Measurements from ENCODE around the gene SLC44A4.
"Not testable (repeated sequence)": the region's sequence is repeated elsewhere in the genome, so short reads cannot be mapped to it uniquely, and the experiment has no call there.

SLC44A4 gene

DNA sequence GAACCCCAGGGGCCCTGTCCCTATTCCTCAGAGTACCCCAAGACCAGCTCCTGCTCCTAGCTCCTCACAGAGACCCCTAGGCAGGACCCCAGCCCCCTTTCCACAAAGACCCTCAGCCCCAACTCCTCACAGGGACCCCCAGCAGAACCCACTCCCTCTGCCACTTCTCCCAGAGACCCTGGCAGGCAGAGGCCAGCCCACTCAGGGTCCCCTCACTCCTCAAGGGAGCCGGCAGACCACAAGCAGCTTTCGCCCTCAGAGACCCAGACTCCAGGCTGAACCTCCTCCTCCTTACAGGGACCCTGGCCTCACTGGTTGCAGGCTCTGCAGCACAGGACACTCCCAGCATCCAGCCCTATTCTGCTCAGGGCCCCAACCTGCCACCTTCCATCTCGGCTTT is 575 bp downstream of the SLC44A4 start:
- DNase-seq = no peak

DNA sequence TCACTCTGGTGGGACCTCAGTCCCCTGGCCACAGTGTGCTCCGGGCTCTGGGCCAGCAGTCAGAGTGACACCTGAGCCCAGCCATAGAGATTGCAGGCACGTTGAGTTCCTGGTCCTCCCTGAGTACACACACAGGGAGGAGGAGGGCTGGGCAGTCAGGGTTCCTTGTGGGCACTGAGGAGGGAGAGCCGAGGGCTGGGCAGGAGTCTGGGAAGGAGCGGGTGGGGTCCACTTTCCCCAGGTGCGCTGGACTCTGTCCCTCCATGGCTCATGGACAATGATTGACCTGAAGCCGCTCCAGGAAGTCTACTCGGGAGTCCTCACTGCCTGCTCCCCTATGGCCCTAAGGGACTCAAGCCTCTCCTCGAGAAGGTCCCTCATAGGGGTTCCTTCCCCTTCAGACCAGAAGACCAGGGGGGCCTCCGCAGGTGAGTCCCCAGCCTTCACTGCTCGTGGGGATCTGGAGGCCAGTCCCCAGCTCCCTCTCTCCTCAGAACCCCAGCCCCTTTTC is 1.1 kb downstream of the SLC44A4 start:
- DNase-seq = no peak

DNA sequence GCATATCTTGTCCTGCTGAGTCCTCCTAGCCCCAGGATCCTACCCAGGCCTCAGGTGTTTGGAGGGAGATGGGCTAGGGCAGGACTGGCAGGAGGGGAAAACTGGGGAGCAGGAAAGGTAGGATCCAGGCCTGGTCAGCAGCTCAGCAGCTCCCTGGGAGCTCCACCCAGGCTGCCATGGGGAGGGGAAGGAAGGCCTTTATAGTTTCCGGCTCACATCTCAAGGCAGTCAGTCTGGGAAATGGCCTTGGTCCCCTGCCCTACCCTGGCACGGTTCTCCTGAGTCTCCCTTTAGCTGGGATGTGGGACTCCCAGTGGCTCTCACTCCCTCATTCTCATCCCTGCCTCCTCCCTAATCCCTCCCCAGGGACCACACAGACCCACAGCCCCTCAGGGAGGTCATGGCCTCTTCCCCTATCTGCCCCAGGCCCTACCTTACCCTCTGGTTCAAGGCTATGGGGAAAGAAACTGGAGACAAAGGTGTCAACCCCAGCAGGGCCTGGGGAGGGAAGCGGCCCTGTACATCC is 1.6 kb downstream of the SLC44A4 start:
- no peak for DNase-seq

DNA sequence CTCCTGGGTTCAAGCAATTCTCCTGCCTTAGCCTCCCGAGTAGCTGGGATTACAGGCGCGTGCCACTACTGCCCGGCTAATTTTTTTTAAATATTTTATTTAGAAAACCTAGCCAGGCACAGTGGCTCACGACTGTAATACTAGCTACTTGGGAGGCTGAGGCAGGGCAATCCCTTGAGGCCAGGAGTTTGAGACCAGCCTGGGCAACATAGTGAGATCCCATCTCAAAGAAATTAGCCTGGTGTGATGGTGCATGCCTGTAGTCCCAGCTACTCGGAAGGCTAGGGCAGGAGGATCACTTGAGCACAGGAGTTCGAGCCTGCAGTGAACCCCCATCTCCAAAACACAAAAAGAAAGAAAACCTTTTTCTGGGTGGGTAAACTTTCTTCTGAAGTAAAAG is 2.4 kb downstream of the SLC44A4 start:
- DNase-seq = no peak

DNA sequence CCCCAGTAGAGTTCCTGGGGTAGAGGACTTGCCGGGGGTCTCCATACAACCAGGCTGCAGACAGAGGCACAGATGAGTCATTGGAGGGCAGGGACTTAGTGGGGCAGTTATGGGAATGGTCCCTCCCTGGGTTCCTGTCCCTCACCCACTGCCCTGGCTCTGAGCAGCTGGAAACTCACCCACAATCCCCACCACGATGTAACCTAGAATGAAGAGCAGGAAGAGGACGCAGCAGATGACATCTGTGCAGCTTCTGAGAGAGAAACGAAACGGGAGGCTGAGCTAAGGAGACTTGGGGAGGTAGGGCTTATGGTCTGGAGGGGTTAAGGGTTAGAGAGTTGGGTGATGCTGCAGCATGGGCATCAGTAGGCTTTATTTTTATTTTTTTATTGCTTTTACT is 2.9 kb downstream of the SLC44A4 start:
- no peak for DNase-seq

DNA sequence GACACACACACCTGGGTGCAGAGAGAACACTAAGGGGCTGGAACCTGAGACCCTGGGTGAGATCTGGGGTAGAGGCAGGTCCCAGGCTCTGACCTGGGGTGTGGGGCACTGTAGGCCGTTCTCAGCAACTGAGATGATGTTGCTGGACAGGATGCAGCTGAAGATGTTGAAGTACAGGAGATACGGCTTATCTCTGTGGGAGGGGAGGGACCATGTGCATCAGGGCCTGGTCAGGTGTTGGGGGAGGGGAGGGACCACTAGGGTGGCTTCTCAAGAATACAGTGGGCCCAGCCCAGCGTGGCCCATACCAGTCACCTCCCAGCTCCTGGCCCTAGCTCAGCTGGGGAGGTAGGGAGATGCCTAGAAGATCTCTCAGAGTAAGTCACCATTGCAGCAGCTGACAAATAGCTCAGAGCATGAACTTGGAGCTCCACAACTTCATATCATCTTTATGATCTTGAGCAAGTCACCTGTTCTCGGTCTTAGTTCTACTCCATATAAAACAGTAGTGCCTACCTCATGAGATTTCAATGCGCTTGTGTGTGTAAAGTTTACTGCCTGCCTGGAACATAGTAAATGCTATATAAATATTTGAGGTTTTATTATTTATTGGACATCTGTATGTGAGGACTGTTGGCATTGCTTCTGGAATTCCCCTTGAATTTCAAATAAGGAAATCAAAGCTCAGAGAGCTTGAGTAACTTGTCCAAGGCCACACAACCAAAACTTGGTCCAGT is 3.8 kb downstream of the SLC44A4 start:
- no peak for DNase-seq

DNA sequence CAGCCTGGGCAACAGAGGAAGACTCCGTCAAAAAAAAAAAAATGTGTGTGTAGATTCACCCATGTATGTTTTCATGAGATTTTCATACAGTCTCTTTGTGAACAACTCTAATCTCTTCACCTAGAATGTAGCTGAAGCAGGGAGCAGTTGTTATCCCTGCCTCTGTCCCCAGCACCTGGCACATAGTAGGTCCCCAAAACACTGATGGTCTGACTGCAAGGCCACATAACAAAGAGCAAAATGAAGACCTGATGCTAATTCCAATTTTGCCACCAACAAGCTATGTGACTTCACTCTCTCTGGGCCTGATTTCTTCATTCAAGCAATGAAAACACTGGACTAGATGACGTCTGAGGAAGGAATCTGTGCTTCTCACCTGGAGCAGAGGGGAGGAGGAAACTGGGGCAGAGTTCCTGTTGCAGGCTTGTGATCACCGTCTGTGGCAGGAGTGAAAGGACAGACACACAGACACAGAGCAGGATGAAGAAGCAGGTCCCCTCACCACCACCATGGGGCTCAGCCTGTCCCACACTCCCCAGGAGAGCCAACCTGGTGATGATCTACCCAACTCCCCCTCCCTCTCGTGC is 4.6 kb downstream of the SLC44A4 start:
- DNase-seq = no peak

DNA sequence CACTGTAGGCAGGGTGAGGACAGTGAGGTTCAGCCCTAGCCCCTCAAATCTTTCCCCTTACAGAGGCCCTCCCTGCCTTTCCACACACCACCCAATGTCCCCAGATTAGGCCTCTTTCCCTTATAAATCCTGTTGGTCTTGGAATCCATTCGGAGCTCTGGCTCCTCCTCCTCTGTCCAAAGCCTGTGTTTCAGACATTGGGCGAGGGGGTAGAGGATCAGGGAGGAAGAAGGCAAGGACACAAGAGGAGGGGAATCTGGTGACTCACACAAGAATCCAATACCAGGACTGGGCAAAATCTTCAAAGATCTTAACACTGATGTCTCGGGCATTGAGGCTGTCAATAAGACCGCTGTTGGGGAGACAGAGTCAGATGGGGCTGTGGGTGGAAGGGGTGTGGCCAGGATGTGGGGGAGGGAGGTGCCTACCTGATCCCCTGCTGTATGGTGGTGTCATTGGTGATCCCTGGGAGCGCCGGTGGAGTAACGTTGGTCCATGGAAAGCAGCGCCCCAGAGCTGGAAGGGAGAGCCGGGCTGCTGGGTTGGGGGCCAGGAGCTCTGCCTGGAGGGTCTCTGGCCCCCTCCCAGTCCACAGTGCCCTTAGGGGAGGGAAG is 7.6 kb downstream of the SLC44A4 start:
- no peak for DNase-seq

DNA sequence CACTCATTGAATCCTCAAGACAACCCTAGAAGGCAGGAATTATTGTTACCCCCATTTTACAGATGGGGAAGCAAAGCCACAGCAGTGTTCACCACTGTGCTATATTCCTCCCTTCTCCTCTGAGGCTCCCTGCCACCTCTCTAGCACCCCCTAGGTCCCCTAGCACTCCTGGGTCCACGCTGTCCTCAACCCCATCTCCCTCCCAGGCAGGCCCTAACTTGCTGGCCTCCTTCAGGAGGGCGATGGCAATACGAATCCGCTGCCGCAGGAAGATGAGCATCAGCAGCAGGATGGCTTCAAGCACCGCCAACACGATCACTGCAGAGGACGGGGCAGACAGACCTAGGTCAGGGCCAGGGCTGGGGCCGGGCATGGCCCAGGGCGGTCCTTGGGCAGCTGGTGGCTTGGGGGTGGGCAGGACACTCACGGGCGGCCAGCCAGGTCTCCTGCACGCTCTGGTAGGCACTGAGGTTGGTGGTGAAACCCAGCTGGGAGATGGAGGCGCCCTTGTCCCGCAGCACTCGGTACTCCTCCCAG is 8.3 kb downstream of the SLC44A4 start:
- no peak for DNase-seq

DNA sequence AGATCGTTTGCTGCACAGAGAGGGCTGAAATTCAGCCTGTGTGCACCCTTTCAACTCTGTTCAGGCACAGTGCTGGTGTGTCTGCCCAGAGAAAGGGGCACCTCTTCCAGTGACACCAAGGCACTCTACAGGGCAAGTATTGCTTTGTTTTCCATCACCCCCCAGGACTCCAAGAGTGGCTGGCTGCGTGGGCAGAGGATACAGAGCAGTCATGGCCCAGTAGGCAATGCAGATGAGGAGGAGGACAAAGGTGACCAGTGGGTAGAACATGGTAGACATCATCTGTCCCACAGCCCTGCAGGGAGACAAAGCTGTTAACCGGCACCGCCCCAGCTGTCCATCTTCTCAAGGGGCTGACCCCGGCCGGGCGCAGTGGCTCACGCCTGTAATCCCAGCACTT is 9.5 kb downstream of the SLC44A4 start:
- no peak for DNase-seq

DNA sequence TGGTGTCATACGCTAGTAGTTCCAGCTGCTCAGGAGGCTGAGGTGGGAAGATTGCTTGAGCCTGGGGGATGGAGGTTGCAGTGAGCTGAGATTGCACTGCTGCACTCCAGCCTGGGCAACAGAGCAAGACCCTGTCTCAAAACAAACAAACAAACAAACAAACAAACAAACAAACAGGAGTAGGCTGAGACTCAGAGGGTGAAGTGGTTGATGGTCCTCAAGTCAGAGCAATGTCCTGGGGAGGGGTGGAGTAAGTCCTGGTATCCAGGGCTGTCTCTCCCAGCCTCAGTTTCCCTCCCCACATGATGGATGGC is 10.2 kb downstream of the SLC44A4 start:
- not testable (repeated sequence) for DNase-seq

DNA sequence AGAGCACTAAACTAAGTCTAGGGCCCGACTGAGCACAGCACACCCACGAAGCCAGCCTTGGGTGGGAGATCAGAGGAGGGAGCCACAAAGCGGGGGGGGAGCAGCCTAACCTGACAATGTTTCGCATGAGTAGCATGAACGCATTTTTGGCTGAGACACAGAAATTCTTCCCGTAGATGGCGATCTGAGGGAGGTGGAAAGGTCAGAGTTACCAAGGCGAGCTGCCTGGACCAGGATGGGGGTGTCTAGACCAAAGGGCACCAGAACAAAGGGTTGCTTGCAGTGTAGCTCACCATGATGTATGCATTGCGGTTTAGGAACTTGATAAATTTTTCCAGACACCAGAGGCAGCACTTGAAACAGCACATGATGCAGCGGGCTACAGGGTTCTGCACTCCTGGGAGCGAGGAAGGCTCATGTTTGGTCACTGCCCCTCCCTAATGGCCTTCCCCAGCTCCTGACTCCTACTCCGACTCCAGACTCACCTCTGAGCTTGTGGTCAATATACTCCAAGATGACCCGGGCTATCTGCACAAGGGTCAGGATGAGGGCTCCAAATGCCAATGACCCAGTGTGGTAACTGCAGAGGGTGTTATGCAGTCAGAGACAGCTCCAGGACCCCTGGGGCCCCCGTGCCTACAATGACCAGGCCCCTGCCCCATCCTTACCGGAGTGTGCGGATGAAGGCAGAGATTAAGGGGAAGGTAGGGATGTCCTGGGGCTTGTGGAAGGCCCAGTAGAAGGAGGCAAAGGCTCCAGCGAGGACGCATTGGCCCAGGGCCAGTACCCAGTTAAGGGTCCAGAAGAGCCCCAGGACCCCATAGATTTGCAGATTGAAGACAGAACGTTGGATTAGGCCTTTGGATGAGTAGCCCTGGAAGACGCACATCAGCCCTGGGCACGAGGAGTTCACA is 13.3 kb downstream of the SLC44A4 start:
- no peak for DNase-seq

DNA sequence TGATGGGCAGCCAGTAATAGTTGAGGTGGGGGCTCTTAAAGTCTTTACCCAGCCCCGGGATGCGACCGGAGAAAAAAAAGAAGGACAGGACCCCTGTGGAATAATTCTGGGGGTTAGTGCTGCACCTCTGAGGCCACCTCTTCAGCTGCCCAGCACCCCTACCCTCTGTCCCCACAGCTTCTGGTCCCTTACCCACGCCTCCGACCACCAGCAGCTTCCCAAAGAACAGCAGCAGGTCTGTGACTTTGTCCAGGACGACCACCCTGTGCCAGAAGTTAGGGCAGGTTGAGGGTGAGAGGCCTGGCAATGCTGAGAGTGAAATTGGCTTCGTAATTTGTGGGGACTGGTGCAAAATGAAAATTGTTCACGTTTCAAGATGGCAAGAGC is 14.0 kb downstream of the SLC44A4 start:
- no peak for DNase-seq

DNA sequence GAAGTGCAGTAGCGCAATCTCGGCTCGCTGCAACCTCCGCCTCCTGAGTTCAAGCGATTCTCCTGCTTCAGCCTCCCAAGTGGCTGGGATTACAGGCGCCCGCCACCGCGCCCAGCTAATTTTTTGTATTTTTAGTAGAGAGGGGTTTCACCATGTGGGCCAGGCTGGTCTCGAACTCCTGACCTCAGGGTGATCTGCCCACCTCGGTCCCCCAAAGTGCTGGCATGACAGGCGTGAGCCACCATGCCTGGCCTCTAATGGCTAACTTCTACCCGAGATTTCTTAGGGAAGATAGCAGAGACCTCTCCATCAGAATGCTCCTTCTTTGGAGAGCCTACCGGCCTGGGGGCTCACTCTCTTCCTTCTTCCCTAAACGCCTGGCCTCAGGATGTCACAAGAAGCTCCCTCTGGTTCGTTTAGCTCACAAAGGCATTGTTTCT is 14.7 kb downstream of the SLC44A4 start:
- not testable (repeated sequence) for DNase-seq

DNA sequence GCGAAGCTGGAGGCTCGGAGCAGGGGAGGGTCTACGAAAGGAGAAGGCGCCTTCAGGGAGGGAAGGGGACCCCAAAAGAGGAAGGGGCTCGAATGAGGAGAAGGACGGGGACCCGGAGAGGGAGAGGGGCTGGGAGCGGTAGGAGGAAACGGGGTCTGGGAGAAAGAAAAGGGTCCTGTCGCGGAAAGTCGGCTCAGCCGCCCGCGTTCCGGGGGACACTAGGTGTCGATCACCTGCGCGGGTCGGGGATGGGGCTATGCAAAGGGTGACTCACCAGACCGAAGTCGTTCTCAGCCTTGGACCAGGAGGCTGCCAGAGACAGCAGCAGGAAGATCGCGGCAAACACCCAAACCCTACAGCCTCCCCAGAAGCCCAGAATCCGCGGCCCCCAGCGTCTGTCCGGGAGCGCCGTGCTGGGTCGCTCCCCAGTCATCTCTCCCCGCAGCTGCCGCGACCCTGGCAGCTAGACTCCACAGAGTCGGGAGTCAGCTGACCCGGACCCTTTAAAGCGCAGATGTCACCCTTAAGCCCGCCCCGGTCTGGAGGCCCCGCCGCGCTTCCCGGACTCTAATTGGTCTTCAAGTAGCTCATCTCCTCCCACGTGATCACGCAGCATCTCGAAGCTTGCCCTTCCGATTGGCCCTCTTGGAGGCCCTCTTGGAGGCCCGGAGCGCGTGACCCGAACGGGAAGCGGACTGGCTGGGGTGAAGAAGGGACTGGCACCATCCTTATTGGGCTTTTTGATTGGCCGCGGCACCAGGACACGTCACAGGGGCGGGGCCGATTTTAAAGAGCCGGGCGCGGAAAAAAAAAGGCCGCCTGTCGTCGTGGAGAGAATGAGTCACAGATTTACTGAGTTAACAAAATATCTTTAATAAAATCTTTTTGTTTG is 16.2 kb downstream of the SLC44A4 start, which contains the start of gene NEU1:
NEU1 (minus strand) TSS at position 478 of the 892 bp plus-strand sequence; CDS start at position 433, 45 bp downstream.
- DNase-seq = peak; percentile 98

DNA sequence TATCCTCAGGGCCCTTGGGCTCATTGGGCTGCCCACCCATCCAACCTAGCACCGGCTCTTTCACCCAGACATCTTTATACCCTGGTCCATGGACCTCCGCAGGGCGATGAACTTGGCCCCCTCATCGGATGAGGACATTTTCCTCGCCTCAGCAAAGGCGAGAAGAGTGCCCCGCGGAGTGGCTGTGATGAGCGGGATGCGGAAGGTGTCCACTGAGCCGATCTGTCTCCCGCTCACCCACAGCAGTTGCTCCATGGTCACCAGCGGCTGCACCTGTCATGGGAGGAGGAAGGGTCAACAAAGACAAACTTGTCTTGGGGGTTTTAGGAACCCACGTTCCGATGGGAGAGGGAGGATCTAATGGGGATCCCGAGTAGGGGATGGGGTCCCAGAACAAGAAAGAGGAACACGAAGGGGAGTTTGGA is 16.9 kb downstream of the SLC44A4 start:
- DNase-seq = no peak

DNA sequence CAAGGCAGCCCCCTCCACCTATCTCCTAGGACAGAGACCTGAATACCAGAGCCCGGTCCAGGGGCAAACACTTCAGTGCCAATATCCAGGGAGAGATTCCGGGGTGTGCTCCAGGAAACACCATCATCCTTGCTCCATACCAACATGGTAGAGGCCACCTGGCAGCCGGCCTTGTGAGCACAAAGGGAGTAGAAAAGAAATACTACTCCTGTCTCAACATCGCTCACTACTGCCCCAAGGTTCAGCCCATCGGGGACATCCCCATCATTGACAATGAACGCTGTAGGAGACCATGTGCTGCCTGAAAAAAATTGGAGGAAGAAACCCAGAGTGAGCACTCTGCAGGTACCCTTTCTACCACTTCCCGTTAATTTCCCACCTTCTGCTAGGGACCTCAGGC is 17.6 kb downstream of the SLC44A4 start:
- no peak for DNase-seq

DNA sequence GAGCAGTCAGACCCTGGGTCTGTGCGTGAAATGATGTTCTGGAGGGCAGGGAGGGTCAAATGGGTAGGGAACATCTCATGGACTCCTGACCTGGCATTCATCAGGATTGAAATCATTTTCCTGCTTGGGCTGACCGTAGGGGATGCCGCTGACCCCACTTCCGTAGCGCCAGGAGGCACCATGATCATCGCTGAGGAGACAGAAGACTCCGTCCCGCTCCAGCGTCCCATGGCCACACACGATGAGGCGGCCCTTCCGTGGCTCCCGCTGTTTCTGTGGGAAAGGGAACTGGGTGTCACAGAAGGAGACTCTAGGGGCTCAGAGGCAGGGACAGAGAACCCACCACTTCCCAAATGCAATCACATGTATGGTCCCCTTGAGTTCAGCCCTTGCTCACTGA is 18.4 kb downstream of the SLC44A4 start:
- DNase-seq = no peak

DNA sequence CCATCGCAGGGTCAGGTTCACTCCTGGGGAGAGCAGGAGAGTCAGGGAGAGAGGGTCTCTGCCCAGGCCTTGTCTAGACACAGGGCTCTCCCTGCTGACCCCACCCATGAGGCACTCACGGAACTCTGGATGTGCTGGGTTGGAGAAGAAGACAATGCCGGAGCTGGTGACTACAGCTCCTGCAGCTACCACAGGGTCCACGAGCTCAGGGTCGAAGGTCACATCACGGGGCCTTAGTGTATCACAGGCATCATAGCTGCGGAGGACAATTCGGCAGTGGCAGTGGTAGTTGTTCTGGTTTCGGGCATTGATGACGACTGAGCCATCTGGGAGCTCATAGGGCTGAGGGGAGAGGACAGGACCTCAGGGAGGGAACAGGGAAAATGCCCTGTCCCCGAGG is 18.9 kb downstream of the SLC44A4 start:
- no peak for DNase-seq

DNA sequence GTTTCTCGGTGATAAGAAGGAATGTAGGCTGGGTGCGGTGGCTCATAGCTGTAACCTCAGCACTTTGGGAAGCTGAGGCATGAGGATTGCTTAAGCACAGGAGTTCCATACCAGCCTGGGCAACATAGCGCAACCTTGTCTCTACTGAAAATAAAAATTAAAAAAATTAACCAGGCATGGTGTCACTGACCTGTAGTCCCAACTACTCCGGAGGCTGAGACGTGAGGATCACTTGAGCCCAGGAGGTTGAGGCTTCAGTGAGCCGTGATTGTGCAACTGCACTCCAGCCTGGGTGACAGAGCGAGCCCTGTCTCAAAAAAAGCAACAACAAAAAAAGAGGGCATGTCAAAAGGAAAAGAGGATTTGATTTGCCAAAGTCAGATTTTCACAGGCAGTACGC is 20.1 kb downstream of the SLC44A4 start:
- no peak for DNase-seq

DNA sequence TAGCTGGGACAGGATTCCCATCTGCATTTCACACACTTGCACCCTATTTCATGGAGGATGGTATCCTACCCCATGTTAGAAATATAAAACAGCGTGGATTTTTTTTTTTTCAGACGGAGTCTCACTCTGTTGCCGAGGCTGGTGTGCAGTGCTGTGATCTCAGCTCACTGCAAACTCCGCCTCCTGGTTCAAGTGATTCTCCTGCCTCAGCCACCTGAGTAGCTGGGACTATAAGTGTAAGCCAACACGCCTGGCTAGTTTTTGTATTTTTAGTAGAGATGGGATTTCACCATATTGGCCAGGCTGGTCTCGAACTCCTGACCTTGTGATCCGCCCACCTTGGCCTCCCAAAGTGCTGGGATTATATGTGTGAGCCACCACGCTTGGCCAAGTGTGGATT is 21.0 kb downstream of the SLC44A4 start:
- DNase-seq = not testable (repeated sequence)

Data from activated CD4-positive, alpha-beta T cell treated with anti-CD3 and anti-CD28 coated beads, Interleukin-2, amount 50 U/mL, for 1 hour (primary cell).